T47D (cell line): Measurements from ENCODE around the gene GAPVD1.
A peak's percentile ranks its signal among the peaks of the same experiment; 100 is the strongest.
"Not testable (repeated sequence)": the region's sequence is repeated elsewhere in the genome, so short reads cannot be mapped to it uniquely, and the experiment has no call there.

ENCODE experiments used
- DNase-seq, 2 experiments: peaks; one replicate each; pipeline versions ENCODE4 v3.0.0 to v3.0.0-alpha.2; 2011 to 2012; ENCODE audit warnings: low read depth in 1 of 2, low spot score in 1 of 2
- JUND ChIP-seq: IDR thresholded peaks from 2 replicates; pipeline ENCODE4 v1.6.1; 2012; ENCODE audit warnings: low read depth
- in situ Hi-C: cut with HindIII; loops from 2 replicates; pipeline ENCODE4 v1.10.0; 2016; ENCODE audit warnings: low sequenced_read_pairs, low pct_unique_long_range_greater_than_20kb

Gene GAPVD1

GRCh38 chr9:125260561-125260960 is 1.1 kb upstream of the GAPVD1 start:
- no peak for TF ChIP-seq JUND
- peak in 1 of 2 experiments; percentile 73 for DNase-seq
- in situ Hi-C loops: no loop called here

- no peak for TF ChIP-seq JUND
- in situ Hi-C loops: no loop called here
- DNase-seq: peak in 1 of 2 experiments; percentile 36
Measured at GRCh38 chr9:125262294-125262991, 817 bp downstream of the GAPVD1 start.

GRCh38 chr9:125264068-125264467 is 2.4 kb downstream of the GAPVD1 start:
- DNase-seq, in situ Hi-C loops: not testable (repeated sequence)

GRCh38 chr9:125268394-125269013 is 6.9 kb downstream of the GAPVD1 start:
- TF ChIP-seq JUND: no peak
- in situ Hi-C loops: no loop called here
- DNase-seq: no peak

- no peak for DNase-seq
- no peak for TF ChIP-seq JUND
- in situ Hi-C loops: no loop called here
Measured at GRCh38 chr9:125269014-125269397, 7.4 kb downstream of the GAPVD1 start.

- TF ChIP-seq JUND: no peak
- DNase-seq: peak in 1 of 2 experiments; percentile 44
- in situ Hi-C loops: no loop called here
Measured at GRCh38 chr9:125271081-125271480, 9.5 kb downstream of the GAPVD1 start.

GRCh38 chr9:125272697-125273096 is 11.1 kb downstream of the GAPVD1 start:
- TF ChIP-seq JUND: peak; percentile 41; the same call in 1 of the 2 replicates
- in situ Hi-C loops: no loop called here
- peak; percentile 45 to 91 for DNase-seq

GRCh38 chr9:125276771-125277170 is 15.1 kb downstream of the GAPVD1 start:
- TF ChIP-seq JUND: no peak
- in situ Hi-C loops: no loop called here
- DNase-seq: no peak

- in situ Hi-C loops: no loop called here
- no peak for DNase-seq
- no peak for TF ChIP-seq JUND
Measured at GRCh38 chr9:125277411-125277810, 15.8 kb downstream of the GAPVD1 start.

GRCh38 chr9:125280945-125281344 is 19.3 kb downstream of the GAPVD1 start:
- in situ Hi-C loops: no loop called here
- no peak for DNase-seq
- no peak for TF ChIP-seq JUND

GRCh38 chr9:125284855-125285254 is 23.2 kb downstream of the GAPVD1 start:
- no peak for DNase-seq
- TF ChIP-seq JUND: no peak
- in situ Hi-C loops: no loop called here

- DNase-seq, in situ Hi-C loops: not testable (repeated sequence)
Measured at GRCh38 chr9:125286935-125287433, 25.4 kb downstream of the GAPVD1 start.

- TF ChIP-seq JUND: no peak
- no peak for DNase-seq
- in situ Hi-C loops: no loop called here
Measured at GRCh38 chr9:125293134-125293533, 31.5 kb downstream of the GAPVD1 start.

- no peak for TF ChIP-seq JUND
- in situ Hi-C loops: no loop called here
- no peak for DNase-seq
Measured at GRCh38 chr9:125295657-125296056, 34.0 kb downstream of the GAPVD1 start.
